ENCODE data around the gene NGRN. TPM values are rescaled to one million over a fixed set of nuclear protein-coding genes. Genes with fewer than 3 reads are reported as not detected.
"Not testable (repeated sequence)": the region's sequence is repeated elsewhere in the genome, so short reads cannot be mapped to it uniquely, and the experiment has no call there.

NGRN gene
- total RNA-seq, 2 experiments from 2014 or later = 30.1 to 34.9 TPM

DNA sequence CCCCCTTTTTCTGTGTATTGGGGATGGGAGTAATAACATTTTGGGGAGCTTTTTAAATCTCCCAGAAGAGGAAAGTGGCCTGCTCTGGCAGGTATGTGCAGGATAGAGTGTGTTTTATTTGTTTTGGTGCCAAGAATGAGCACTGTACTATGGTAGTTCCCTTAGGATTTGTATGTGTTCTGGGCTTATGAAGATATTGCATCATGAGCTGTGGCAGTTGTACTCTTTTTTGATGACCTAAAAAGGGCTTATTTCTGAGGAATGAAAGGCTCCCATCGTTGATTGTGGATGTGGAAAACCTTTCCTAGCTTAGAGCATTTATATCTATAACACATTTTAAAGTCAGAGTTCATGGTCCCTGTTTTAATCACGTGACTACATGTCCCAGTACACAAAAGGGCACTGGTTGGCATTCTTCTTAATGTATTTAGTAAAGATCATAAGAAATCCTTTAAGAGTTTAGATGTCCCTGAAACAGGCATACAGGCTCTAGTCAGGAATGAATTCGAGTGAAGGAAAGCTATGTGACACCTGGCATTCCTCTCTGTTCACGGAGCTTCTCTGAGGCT lies 30.9 kb downstream of the NGRN start:
- H3K36me3 Mint-ChIP-seq; H3K27ac Mint-ChIP-seq; ATAC-seq; DNase-seq; H3K27me3 Mint-ChIP-seq; CTCF ChIA-PET; H3K9me3 Mint-ChIP-seq (ENCODE audit: low read depth); H3K4me3 Mint-ChIP-seq: not testable (repeated sequence)
- peaks cover 32% of the 10 kb centered on the region for H3K4me1 Mint-ChIP-seq

DNA sequence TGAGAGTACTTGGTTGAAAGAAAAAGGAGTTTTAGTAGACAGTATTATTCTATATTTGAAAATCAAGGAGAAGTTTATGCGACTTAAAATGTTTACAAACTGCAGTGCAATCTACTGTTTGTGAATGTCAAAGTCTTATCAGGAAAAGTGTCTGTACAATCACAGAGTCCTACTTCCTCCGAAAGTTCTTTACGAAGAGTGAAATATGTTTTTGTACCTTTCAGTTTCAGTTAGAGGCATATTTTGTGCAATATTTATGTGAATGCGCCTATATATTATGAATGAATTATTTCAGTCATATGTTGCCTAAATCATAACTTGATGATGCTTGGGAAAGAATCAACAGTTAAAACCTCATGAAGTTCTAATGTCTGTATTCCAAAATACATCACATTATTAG lies 31.5 kb downstream of the NGRN start:
- H3K4me3 Mint-ChIP-seq = no peak overlapping the region
- peaks cover 8% of the 10 kb centered on the region for H3K27me3 Mint-ChIP-seq
- H3K27ac Mint-ChIP-seq = no peak overlapping the region
- DNase-seq (no peak), ATAC-seq (no peak)
- H3K9me3 Mint-ChIP-seq (ENCODE audit: low read depth) = no peaks in the 10 kb centered on the region
- H3K36me3 Mint-ChIP-seq = no peaks in the 10 kb centered on the region
- H3K4me1 Mint-ChIP-seq = peaks cover 35% of the 10 kb centered on the region
- CTCF ChIA-PET = no interaction called here

DNA sequence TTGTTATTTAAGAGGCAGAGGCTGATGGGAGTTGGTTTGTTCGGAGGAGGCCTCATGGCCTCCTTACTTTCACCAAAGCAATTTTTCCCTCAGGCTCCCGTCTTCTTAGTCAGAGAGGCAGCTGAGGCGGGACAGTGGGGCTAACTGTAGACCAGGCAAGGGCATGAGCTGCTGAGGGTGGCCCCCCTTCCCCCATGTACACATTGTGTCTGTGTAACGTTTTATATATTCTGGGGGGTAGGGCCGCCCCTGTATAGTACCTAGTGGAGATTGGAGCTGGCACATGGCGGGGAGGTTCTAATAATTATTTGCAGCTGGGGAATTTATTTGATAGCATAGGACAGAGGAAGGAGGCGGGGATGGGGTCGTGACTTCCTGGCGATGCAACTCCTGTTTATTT lies 35.1 kb downstream of the NGRN start:
- Mint-ChIP-seq H3K9me3 (ENCODE audit: low read depth) (no peaks in the 10 kb centered on the region), H3K27me3 (peaks cover 3% of the 10 kb centered on the region), H3K4me3 (no peak overlapping the region), H3K36me3 (no peaks in the 10 kb centered on the region), H3K27ac (no peak overlapping the region), H3K4me1 (peaks cover 25% of the 10 kb centered on the region)
- CTCF ChIA-PET = interaction anchor here (0.7 to 3.1 kb wide), 10 partner anchors 10 to 376 kb away, joined by 3 to 19 read pairs (median 4); no protein-coding TSS in a partner anchor
- no peak for ATAC-seq
- DNase-seq = peak; percentile 25

DNA sequence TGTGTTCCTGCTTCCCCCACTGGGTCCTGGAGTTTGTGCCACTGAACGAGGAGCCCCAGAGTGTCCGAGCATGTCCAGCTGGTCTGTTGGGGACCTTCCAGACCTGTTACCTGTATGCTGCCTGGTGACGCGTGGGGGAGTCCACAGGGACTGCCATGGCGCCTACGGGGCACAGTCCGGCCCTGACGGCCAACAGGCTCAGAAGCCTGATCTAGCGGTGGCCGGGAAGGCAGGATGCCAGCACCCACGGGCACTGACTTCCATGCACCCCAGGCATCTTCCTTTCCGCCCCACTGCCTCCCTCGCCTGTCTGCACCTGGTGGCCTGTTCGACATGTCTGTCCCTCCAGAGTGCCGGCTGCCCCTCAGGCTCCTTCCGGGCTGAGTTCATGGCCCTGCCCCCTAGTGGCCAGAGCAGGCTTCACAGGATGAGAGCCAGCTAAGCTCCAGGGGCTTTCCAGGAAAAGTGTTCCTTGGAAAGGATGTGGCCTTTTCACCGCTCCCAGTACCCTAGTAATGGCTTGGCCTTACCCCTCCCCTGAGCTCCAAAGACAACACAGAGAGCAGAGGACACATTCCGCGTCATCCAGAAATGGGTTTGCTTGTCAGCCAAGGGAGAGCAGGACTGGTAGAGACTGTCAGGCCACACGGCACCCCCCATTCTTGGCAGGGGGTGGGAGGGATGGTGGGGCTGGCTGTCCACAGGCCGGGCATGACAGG lies 35.7 kb downstream of the NGRN start:
- ATAC-seq (peak; percentile 73), DNase-seq (peak; percentile 78)
- Mint-ChIP-seq H3K36me3 (no peaks in the 10 kb centered on the region), H3K9me3 (ENCODE audit: low read depth) (no peaks in the 10 kb centered on the region), H3K4me3 (no peak overlapping the region), H3K4me1 (peaks cover 31% of the 10 kb centered on the region), H3K27me3 (peaks cover 3% of the 10 kb centered on the region), H3K27ac (no peak overlapping the region)
- CTCF ChIA-PET = interaction anchor here (0.6 to 3.1 kb wide), 24 partner anchors 8 to 376 kb away, joined by 3 to 19 read pairs (median 4); no protein-coding TSS in a partner anchor

DNA sequence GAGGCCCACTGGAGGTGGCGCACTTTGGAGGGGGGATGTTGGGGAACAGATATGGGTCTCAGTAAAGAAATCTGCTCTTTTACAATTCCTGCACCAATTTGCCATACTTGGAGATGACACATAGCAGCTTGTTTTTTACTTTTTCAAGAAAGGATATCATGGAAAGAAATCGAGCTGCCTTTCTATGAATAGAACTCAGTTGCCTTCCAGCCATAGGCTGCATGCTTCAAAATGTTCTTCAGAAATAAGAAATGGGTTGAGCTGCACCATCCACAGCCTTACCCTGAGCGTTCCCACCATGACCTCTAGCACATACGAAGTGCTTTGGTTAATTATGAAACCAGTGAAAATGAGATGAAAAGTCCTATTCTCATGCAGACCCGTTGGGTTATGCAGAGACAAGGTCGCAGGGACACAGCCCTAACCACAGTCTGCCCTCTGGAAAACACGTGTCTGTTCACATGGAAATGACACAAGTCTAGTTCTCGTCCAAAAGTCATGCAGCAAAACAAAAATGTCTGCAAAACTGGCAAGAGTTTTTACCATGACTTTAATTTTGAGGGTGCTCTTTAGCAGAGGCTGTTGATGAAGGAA lies 36.3 kb downstream of the NGRN start:
- no peak for ATAC-seq
- peak; percentile 29 for DNase-seq
- CTCF ChIA-PET = interaction anchor here (0.8 to 3.1 kb wide), 21 partner anchors 9 to 375 kb away, joined by 3 to 19 read pairs (median 4); no protein-coding TSS in a partner anchor
- no peak overlapping the region for H3K27ac Mint-ChIP-seq
- H3K4me3 Mint-ChIP-seq = no peak overlapping the region
- H3K36me3 Mint-ChIP-seq = no peaks in the 10 kb centered on the region
- peaks cover 37% of the 10 kb centered on the region for H3K4me1 Mint-ChIP-seq
- H3K9me3 Mint-ChIP-seq (ENCODE audit: low read depth) = no peaks in the 10 kb centered on the region
- peaks cover 3% of the 10 kb centered on the region for H3K27me3 Mint-ChIP-seq

DNA sequence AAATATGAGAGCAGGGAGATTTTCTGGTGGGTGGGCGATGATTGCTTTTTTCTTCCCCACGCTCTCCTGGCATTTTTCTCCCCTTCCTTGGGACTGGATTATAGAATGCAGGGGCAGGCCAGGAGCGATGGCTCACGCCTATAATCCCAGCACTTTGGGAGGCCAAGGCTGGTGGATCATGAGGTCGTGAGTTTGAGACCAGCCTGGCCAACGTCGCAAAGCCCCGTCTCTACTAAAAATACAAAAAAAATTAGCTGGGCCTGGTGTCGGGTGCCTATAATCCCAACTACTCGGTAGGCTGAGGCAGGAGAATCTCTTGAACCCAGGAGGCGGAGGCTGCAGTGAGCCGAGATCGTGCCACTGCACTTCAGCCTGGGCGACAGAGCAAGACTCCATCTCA lies 39.9 kb downstream of the NGRN start:
- not testable (repeated sequence) for H3K4me3 Mint-ChIP-seq; ATAC-seq; H3K9me3 Mint-ChIP-seq (ENCODE audit: low read depth); H3K27me3 Mint-ChIP-seq; H3K36me3 Mint-ChIP-seq; H3K27ac Mint-ChIP-seq
- CTCF ChIA-PET = interaction anchor here (2.8 to 7.3 kb wide), 3 partner anchors 12 to 177 kb away, joined by 16 to 65 read pairs (median 28); no protein-coding TSS in a partner anchor
- peak; percentile 12 for DNase-seq
- peaks cover 43% of the 10 kb centered on the region for H3K4me1 Mint-ChIP-seq

DNA sequence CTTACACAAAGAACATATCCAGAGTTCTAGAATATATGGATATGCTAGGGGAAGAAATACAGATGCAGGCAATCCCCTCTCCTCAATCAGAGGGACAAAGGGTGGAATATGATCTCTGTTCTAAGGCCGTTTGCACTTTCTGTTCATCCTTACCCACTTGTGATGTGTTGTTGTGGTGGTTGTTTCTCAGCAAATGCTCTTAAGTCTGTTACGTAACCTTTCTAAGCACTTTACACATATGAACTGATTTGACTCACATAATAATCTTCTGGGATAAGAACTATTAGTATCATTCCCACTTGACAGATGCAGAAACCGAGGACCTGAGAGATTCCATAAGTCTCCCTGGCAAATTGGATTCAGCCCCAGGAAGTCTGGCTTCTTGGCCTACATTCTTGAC lies 40.5 kb downstream of the NGRN start:
- Mint-ChIP-seq H3K36me3 (no peaks in the 10 kb centered on the region), H3K9me3 (ENCODE audit: low read depth) (no peaks in the 10 kb centered on the region), H3K4me3 (peak overlapping the region; percentile 5), H3K4me1 (peaks cover 38% of the 10 kb centered on the region), H3K27ac (peak overlapping the region; percentile 54), H3K27me3 (peaks cover 3% of the 10 kb centered on the region)
- DNase-seq = peak; percentile 9
- ATAC-seq = no peak
- CTCF ChIA-PET = interaction anchor here (0.6 to 7.3 kb wide), 8 partner anchors 13 to 629 kb away, joined by 3 to 65 read pairs (median 6); partner anchors contain the start of genes HDDC3 and UNC45A

DNA sequence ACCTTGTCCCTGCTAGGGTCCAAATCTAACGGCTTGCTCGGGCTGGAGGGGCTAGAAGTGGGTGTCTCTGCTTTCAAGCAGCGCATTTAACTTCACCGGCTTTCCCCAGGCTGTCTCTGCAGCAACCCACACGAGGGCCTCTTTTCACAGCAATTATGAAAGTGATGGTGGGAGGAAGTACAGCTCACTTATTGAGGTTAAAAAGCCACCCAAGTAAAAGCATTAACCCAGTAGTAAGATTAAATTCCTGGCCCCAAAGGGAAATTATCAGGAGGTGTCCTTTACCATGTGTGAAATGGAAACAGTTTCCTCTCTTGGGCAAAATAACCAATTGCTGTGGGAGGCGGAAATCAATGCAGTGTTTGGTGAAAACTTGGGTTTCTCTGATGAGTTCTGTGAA lies 41.1 kb downstream of the NGRN start:
- Mint-ChIP-seq H3K4me3 (peak overlapping the region; percentile 5), H3K4me1 (peaks cover 32% of the 10 kb centered on the region), H3K27ac (peak overlapping the region; percentile 54), H3K36me3 (no peaks in the 10 kb centered on the region), H3K27me3 (peaks cover 9% of the 10 kb centered on the region), H3K9me3 (ENCODE audit: low read depth) (no peaks in the 10 kb centered on the region)
- DNase-seq = peak; percentile 74
- peak; percentile 96 for ATAC-seq
- CTCF ChIA-PET = interaction anchor here (0.6 to 7.3 kb wide), 10 partner anchors 8 to 628 kb away, joined by 3 to 65 read pairs (median 4); partner anchors contain the start of genes HDDC3 and UNC45A

DNA sequence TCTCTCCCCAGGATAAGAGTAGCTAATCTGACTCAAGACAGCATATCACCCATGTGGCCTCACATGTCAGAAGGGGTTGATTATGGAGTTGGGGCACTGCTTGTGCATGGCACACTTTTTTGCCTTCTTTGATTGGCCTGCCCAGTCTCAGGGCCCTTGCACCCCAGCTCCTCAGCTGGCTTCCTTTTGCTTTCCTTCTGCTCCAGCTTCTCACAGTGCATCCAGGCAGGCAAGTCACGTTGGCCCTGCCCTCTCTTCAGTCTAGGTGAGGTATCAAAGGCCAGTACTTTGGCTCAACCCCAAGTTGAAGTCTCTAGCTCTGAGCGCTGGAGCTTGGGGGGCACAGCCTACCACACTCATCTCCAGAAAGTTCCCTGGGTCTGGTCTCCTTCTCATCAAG lies 42.2 kb downstream of the NGRN start:
- Mint-ChIP-seq H3K36me3 (no peaks in the 10 kb centered on the region), H3K9me3 (ENCODE audit: low read depth) (no peaks in the 10 kb centered on the region), H3K4me1 (peaks cover 28% of the 10 kb centered on the region), H3K27me3 (peaks cover 20% of the 10 kb centered on the region), H3K27ac (no peak overlapping the region), H3K4me3 (no peak overlapping the region)
- CTCF ChIA-PET = interaction anchor here (0.6 to 7.3 kb wide), 8 partner anchors 9 to 625 kb away, joined by 3 to 65 read pairs (median 6); partner anchors contain the start of gene HDDC3
- DNase-seq (peak; percentile 39), ATAC-seq (no peak)

DNA sequence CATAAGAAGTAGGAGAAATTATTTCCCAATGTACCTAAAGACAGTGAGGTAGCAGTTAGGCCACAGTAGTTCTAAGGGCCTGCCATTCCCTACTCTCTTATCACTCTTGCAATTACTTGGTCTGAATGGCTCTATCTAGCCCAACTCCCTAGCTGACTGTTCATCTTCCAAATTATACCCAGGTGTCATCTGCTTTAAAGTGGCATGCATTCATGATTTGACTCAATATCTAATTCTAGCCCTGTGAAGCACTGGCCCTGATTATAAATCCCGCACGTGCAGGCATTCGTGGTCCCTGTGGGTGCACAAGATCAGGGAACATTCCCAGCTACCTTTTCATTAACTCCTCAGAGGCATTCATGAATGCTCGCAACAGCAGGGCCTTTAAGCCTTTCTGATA lies 43.5 kb downstream of the NGRN start:
- Mint-ChIP-seq H3K27ac (no peak overlapping the region), H3K4me1 (peaks cover 29% of the 10 kb centered on the region), H3K36me3 (no peaks in the 10 kb centered on the region), H3K4me3 (no peak overlapping the region), H3K9me3 (ENCODE audit: low read depth) (no peaks in the 10 kb centered on the region), H3K27me3 (peaks cover 25% of the 10 kb centered on the region)
- CTCF ChIA-PET = interaction anchor here (2.0 to 7.3 kb wide), 3 partner anchors 8 to 16 kb away, joined by 8 to 65 read pairs (median 13); no protein-coding TSS in a partner anchor
- ATAC-seq (no peak), DNase-seq (peak; percentile 38)

DNA sequence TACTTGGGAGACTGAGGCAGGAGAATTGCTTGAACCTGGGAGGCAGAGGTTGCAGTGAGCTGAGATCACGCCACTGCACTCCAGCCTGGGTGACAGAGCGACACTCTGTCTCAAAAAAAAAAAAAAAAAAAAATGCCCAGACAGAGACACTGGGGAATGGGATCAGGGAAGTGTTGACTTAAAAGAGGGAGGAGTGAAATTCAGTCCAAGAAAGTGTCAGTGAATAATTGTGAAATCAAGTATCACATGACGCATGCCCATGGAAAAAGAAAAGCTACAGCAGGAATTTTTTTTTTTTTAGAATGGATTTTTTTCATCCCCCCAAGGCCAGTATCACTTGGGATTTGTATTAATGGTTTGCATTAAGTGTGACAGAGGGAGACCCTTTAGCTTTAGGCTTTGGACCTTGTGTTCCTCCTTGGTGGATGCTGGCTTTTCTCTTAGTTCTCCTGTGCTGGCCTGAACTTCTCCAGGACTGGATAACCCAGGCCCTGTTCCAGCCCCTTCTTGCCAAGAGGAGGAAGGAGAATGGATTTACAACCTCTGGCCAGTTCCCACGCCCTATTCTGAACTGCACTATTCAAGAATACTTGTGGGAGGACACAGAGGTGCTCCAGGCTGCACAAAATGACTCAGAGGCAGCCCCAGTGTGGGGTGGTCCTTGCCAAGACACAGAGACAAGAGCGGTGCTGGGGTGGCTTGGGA lies 50.0 kb downstream of the NGRN start:
- no peaks in the 10 kb centered on the region for H3K36me3 Mint-ChIP-seq
- DNase-seq = peak; percentile 15
- CTCF ChIA-PET = interaction anchor here (1.0 to 1.5 kb wide), 3 partner anchors 22 to 166 kb away, joined by 3 to 6 read pairs (median 3); partner anchors contain the start of gene ZNF774
- H3K4me1 Mint-ChIP-seq = peaks cover 11% of the 10 kb centered on the region
- no peaks in the 10 kb centered on the region for H3K9me3 Mint-ChIP-seq (ENCODE audit: low read depth)
- H3K27ac Mint-ChIP-seq = no peak overlapping the region
- no peak overlapping the region for H3K4me3 Mint-ChIP-seq
- H3K27me3 Mint-ChIP-seq = peaks cover 28% of the 10 kb centered on the region
- ATAC-seq = no peak

DNA sequence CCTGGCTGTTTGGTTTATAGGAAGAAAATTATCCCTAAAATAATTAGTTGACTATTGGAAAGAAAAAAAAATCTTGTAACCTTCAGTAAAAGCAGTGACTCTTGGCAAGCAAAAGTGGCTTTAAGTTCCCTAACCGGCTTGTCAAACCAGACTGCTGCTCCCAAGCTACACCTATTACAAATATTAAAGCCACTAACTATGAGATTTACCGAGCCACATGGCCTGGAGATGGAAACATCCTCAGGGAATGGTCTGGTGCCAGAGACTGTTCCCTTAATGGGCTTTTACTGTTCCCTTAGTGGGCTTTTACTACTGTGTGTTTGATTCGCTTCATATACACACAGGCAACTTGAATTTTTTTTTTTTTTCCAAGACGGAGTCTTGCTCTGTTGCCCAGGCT lies 50.7 kb downstream of the NGRN start:
- ATAC-seq = no peak
- H3K27ac Mint-ChIP-seq = no peak overlapping the region
- no peaks in the 10 kb centered on the region for H3K9me3 Mint-ChIP-seq (ENCODE audit: low read depth)
- peaks cover 13% of the 10 kb centered on the region for H3K4me1 Mint-ChIP-seq
- DNase-seq = peak; percentile 1
- CTCF ChIA-PET = interaction anchor here (0.8 to 1.5 kb wide), 3 partner anchors 15 to 166 kb away, joined by 3 to 6 read pairs (median 3); no protein-coding TSS in a partner anchor
- H3K36me3 Mint-ChIP-seq = no peaks in the 10 kb centered on the region
- H3K27me3 Mint-ChIP-seq = peaks cover 25% of the 10 kb centered on the region
- H3K4me3 Mint-ChIP-seq = no peak overlapping the region

DNA sequence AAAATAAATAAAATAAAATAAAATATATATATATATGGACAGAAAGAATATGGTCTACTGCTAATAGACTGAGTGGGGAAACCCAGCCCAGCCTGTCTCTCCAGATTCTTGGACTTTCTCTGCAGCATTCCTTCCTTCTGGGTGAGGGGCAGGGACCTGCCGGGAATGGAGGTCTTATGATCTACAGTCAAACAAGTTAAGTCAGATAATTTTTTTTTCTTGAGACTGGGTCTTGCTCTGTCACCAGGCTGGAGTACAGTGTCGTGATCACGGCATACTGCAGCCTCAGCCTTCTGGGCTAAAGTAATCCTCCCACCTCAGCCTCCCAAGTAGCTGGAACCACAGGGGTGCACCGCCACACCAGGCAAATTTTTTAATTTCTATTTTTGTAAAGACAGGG lies 53.1 kb downstream of the NGRN start:
- H3K4me1 Mint-ChIP-seq = peaks cover 11% of the 10 kb centered on the region
- ATAC-seq = no peak
- CTCF ChIA-PET = interaction anchor here (0.5 to 4.0 kb wide), 15 partner anchors 11 to 302 kb away, joined by 3 to 71 read pairs (median 9); no protein-coding TSS in a partner anchor
- H3K27ac Mint-ChIP-seq = no peak overlapping the region
- DNase-seq = peak; percentile 25
- H3K36me3 Mint-ChIP-seq = no peaks in the 10 kb centered on the region
- peaks cover 4% of the 10 kb centered on the region for H3K27me3 Mint-ChIP-seq
- no peaks in the 10 kb centered on the region for H3K9me3 Mint-ChIP-seq (ENCODE audit: low read depth)
- H3K4me3 Mint-ChIP-seq = no peak overlapping the region

All from activated CD8-positive, alpha-beta memory T cell treated with anti-CD3 and anti-CD28 coated beads, Interleukin-2, amount 10 ng/mL, durations not matched to agents 7 days and 5 days (primary cell).